Endodermal cell (in vitro differentiated cells): ENCODE measurements around the gene GCAT. TPM values are rescaled to one million over a fixed set of nuclear protein-coding genes. Genes with fewer than 3 reads are reported as not detected.

Source experiments
- DNase-seq: peaks from one replicate; pipeline ENCODE4 v3.0.0-alpha.2; 2017
- H3K27ac ChIP-seq: 2 replicates; pipeline ENCODE4 v1.5.1; 2013; ENCODE audit warnings: mild to moderate bottlenecking, low read depth, low read length, moderate library complexity
- H3K27me3 ChIP-seq: 2 replicates; pipeline ENCODE4 v1.6.1; 2013; ENCODE audit warnings: mild to moderate bottlenecking, low read length, moderate library complexity; ENCODE audit not compliant: insufficient read depth, control insufficient read depth, poor library complexity, severe bottlenecking
- H3K36me3 ChIP-seq: 2 replicates; pipeline ENCODE4 v1.7.0; 2013; ENCODE audit warnings: mild to moderate bottlenecking, low read length, moderate library complexity; ENCODE audit not compliant: control insufficient read depth, insufficient read depth
- H3K4me1 ChIP-seq: one replicate; pipeline ENCODE4 v1.7.0; 2013; ENCODE audit warnings: low read length; ENCODE audit not compliant: control insufficient read depth, insufficient read depth
- H3K4me3 ChIP-seq: 2 replicates; pipeline ENCODE4 v1.5.1; 2013; ENCODE audit warnings: mild to moderate bottlenecking, low read length, moderate library complexity
- H3K9ac ChIP-seq: 2 replicates; pipeline ENCODE4 v1.6.1; 2013; ENCODE audit warnings: mild to moderate bottlenecking, low read length, moderate library complexity; ENCODE audit not compliant: poor library complexity, severe bottlenecking; ENCODE audit errors: extremely low read depth
- H3K9me3 ChIP-seq: 2 replicates; pipeline ENCODE4 v1.6.1; 2013; ENCODE audit warnings: mild to moderate bottlenecking, low read length, moderate library complexity; ENCODE audit not compliant: control insufficient read depth
- H3K27ac Mint-ChIP-seq: 2 replicates; pipeline ENCODE4 v1.8.0; 2020; ENCODE audit warnings: mixed read lengths
- H3K27me3 Mint-ChIP-seq: 2 replicates; pipeline ENCODE4 v1.8.0; 2021; ENCODE audit warnings: mild to moderate bottlenecking, mixed read lengths; ENCODE audit not compliant: insufficient read depth
- H3K36me3 Mint-ChIP-seq: 2 replicates; pipeline ENCODE4 v1.8.0; 2020; ENCODE audit warnings: low read depth, mixed read lengths
- H3K4me1 Mint-ChIP-seq: 2 replicates; pipeline ENCODE4 v1.8.0; 2020; ENCODE audit warnings: mixed read lengths
- H3K4me3 Mint-ChIP-seq: 2 replicates; pipeline ENCODE4 v1.8.0; 2020; ENCODE audit warnings: mild to moderate bottlenecking, moderate library complexity, mixed read lengths
- H3K9me3 Mint-ChIP-seq: 2 replicates; pipeline ENCODE4 v1.8.0; 2020; ENCODE audit warnings: mild to moderate bottlenecking, mixed read lengths
- WGBS, 2 experiments: methylation state at CpG; one replicate each; pipeline versions ENCODE4 v1.1.5 to v1.1.7; 2013; ENCODE audit warnings: missing lambda C conversion rate in 2 of 2, mixed read lengths in 1 of 2; ENCODE audit not compliant: insufficient coverage in 1 of 2, insufficient read length in 1 of 2; 5-methylcytosine and 5-hydroxymethylcytosine counted together
- total RNA-seq, 2 donors: library from RNA; stranded (reverse); fragmentation: NEBNext Ultra II Directional in 1 of 2; extraction: Animal tissue kit (Norgen Biotek cat#: 25700) in 1 of 2; gene quantifications; 2 replicates in 1 of 2; 3 replicates in 1 of 2; pipeline ENCODE4 v1.2.1, GENCODE V29; 2021
- TF ChIP-seq, protein P1 (sequence below): fragments of 200-600 bp; sonication (generic); conservative IDR thresholded peaks from 2 replicates; pipeline ENCODE4 v1.5.0; 2021; ENCODE audit warnings: antibody characterized with exemption, mild to moderate bottlenecking

The GCAT gene
- total RNA-seq, 2 donors from 2014 or later: 22.2 to 26.2 TPM

DNA sequence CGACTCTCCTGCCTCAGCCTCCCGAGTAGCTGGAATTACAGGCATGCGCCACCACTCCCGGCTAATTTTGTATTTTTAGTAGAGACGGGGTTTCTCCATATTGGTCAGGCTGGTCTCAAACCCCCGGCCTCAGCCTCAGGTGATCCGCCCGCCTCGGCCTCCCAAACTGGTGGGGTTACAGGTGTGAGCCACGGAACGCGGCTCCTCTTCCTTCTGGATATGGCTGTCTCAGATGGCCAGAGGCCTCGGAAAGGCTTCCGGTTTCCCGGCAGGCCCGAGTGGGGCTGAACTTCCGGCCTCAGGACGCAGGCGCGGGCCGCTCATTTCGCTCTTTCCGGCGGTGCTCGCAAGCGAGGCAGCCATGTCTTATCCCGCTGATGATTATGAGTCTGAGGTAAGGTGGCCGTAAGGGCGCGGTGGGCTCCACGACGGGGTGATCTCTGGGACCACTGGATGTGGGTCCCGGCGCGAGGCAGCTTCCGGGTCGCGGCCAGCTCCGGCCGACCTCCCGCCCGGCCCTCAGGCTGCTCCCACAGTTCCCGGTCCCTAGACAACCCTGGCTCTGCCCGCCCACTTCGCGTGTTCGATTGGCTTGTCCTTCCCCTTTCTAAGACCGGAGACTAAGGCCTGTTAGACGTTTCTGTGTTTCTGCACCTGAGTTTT, 41.5 kb downstream of the GCAT start, which contains the start of gene EIF3L:
EIF3L (plus strand) TSS at position 331 of the 663 bp plus-strand sequence; CDS start at position 362, 31 bp downstream.
- Histone ChIP-seq H3K4me1 (peaks cover 6% of the 10 kb centered on the region), H3K9ac (peak within 1 kb of the TSS; percentile 93), H3K36me3 (peaks cover 36% of the 10 kb centered on the region), H3K4me3 (peak within 1 kb of the TSS; percentile 92), H3K9me3 (peaks cover 7% of the 10 kb centered on the region), H3K27me3 (no peaks in the 10 kb centered on the region), H3K27ac (peak within 1 kb of the TSS; percentile 60)
- Mint-ChIP-seq H3K9me3 (peaks cover 8% of the 10 kb centered on the region), H3K27ac (peak within 1 kb of the TSS; percentile 82), H3K4me1 (peaks cover 6% of the 10 kb centered on the region), H3K4me3 (peak within 1 kb of the TSS; percentile 81), H3K27me3 (peaks cover 2% of the 10 kb centered on the region), H3K36me3 (peaks cover 29% of the 10 kb centered on the region)
- 0% methylated on average over 16 to 49 of the region's 49 CpGs for WGBS, 2 experiments
- peak; percentile 96 for DNase-seq
- TF ChIP-seq, protein P1, sequence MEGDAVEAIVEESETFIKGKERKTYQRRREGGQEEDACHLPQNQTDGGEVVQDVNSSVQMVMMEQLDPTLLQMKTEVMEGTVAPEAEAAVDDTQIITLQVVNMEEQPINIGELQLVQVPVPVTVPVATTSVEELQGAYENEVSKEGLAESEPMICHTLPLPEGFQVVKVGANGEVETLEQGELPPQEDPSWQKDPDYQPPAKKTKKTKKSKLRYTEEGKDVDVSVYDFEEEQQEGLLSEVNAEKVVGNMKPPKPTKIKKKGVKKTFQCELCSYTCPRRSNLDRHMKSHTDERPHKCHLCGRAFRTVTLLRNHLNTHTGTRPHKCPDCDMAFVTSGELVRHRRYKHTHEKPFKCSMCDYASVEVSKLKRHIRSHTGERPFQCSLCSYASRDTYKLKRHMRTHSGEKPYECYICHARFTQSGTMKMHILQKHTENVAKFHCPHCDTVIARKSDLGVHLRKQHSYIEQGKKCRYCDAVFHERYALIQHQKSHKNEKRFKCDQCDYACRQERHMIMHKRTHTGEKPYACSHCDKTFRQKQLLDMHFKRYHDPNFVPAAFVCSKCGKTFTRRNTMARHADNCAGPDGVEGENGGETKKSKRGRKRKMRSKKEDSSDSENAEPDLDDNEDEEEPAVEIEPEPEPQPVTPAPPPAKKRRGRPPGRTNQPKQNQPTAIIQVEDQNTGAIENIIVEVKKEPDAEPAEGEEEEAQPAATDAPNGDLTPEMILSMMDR: no peak

DNA sequence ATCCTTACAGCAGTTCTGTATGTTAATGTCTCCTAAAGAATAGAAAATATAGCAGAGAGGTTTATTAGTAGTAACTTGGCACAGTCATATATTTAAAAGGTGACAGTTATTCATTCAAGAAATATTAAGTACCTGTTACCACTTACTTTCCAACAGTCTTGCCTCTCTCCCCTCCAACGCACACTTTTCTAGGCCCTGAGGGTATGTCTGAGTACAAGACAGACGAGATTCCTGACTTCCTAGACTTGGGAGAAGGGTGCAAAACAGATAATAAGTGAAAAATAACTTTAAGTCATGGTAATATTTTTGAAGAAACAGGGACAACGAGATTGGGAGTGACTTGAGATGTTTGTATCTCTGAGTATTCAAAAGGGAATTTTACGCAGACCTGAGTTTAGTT, 43.1 kb downstream of the GCAT start:
- Histone ChIP-seq H3K27ac (no peak overlapping the region), H3K4me3 (peak overlapping the region; percentile 92), H3K9me3 (no peaks in the 10 kb centered on the region), H3K9ac (no peak overlapping the region), H3K4me1 (peaks cover 6% of the 10 kb centered on the region), H3K36me3 (peaks cover 52% of the 10 kb centered on the region), H3K27me3 (no peaks in the 10 kb centered on the region)
- H3K4me1 Mint-ChIP-seq: peaks cover 6% of the 10 kb centered on the region
- H3K36me3 Mint-ChIP-seq: peaks cover 45% of the 10 kb centered on the region
- peak overlapping the region; percentile 81 for H3K4me3 Mint-ChIP-seq
- 86 to 87% methylated on average over 2 to 4 of the region's 4 CpGs for WGBS, 2 experiments
- no peak for DNase-seq
- no peak overlapping the region for H3K27ac Mint-ChIP-seq
- TF ChIP-seq, protein P1: no peak
- no peaks in the 10 kb centered on the region for H3K9me3 Mint-ChIP-seq
- no peaks in the 10 kb centered on the region for H3K27me3 Mint-ChIP-seq

DNA sequence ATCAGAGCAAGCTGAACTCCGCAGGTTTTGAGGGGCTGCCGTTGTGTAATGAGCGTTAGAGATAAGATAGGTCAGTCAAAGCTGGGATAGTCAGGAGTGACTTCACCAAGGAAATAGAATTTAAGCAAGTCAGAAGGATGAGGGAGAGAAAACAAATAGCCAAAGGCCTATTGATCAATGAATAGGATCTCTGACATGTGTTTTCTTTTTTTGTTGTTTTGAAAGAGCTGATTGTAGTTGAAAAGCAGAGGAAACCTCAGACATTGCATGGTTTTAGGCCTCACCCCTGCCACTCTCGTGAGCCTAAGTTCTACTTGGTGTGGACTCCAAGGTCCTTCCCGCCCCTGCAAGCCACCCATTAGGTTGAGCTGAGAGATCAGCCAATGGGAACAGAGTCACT, 44.7 kb downstream of the GCAT start:
- no peaks in the 10 kb centered on the region for H3K9me3 Mint-ChIP-seq
- H3K4me1 Mint-ChIP-seq: peaks cover 6% of the 10 kb centered on the region
- no peak overlapping the region for H3K4me3 Mint-ChIP-seq
- Histone ChIP-seq H3K36me3 (peaks cover 64% of the 10 kb centered on the region), H3K9me3 (no peaks in the 10 kb centered on the region), H3K9ac (no peak overlapping the region), H3K27ac (no peak overlapping the region), H3K4me1 (peaks cover 6% of the 10 kb centered on the region), H3K27me3 (no peaks in the 10 kb centered on the region), H3K4me3 (no peak overlapping the region)
- H3K27me3 Mint-ChIP-seq: no peaks in the 10 kb centered on the region
- TF ChIP-seq, protein P1: no peak
- peaks cover 54% of the 10 kb centered on the region for H3K36me3 Mint-ChIP-seq
- WGBS, 2 experiments: 90 to 92% methylated on average over 4 to 5 of the region's 5 CpGs
- H3K27ac Mint-ChIP-seq: peak overlapping the region; percentile 11
- DNase-seq: no peak
